GM12873 (cell line): ENCODE measurements around the gene TRAIP.

Experiments
- TF ChIP-seq, protein P1 (sequence below): IDR thresholded peaks from 2 replicates; pipeline ENCODE4 v1.5.1; 2012; ENCODE audit warnings: low read depth, mild to moderate bottlenecking, moderate library complexity, low read length, control low read depth; ENCODE audit not compliant: insufficient read depth; ENCODE audit errors: missing control alignments

TRAIP gene

GRCh38 chr3:49899815-49900214 is 43.5 kb upstream of the TRAIP start:
- TF ChIP-seq, protein P1, sequence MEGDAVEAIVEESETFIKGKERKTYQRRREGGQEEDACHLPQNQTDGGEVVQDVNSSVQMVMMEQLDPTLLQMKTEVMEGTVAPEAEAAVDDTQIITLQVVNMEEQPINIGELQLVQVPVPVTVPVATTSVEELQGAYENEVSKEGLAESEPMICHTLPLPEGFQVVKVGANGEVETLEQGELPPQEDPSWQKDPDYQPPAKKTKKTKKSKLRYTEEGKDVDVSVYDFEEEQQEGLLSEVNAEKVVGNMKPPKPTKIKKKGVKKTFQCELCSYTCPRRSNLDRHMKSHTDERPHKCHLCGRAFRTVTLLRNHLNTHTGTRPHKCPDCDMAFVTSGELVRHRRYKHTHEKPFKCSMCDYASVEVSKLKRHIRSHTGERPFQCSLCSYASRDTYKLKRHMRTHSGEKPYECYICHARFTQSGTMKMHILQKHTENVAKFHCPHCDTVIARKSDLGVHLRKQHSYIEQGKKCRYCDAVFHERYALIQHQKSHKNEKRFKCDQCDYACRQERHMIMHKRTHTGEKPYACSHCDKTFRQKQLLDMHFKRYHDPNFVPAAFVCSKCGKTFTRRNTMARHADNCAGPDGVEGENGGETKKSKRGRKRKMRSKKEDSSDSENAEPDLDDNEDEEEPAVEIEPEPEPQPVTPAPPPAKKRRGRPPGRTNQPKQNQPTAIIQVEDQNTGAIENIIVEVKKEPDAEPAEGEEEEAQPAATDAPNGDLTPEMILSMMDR = peak; percentile 56

DNA sequence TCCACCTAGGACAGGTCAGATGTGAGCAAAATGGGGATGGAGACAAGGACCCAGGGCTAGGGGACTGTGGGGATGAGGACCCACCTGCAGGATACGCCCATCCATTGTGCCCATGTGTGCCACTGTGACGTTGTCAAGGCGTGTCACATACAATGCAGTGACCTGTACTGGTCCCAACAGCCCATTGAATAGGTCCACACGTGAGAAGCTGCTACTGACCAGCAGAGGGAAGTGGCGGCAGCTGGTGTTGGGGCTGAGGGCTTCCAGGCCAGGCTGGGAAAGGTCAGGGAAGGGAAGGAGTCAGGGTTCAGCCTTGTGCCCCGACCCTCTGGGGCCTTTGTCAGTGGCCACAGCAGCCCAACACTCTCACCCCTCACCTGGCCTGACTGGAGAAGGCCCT is 42.6 kb upstream of the TRAIP start:
- TF ChIP-seq, protein P1 = no peak

DNA sequence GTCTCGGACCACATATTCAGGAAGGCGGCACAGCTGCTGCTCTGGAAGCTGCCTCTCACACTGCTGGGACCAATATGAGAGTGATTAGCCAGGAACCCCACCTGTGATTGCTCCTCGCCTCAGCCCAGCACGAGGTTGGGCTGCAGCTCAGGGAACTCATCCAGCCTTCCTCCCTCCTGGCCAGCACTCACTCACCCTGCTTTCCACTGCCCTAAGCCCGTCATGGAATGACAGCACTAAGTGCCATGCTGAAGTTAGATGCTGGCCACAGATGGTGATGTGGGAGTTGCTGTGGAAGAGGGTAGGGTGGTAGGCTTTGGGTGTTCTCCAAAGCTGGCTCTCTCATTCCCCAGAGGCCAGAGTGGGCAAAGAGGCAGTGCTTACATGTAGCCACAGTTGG is 40.0 kb upstream of the TRAIP start:
- TF ChIP-seq, protein P1 = no peak

GRCh38 chr3:49895791-49896190 is 39.4 kb upstream of the TRAIP start:
- TF ChIP-seq, protein P1 = no peak

DNA sequence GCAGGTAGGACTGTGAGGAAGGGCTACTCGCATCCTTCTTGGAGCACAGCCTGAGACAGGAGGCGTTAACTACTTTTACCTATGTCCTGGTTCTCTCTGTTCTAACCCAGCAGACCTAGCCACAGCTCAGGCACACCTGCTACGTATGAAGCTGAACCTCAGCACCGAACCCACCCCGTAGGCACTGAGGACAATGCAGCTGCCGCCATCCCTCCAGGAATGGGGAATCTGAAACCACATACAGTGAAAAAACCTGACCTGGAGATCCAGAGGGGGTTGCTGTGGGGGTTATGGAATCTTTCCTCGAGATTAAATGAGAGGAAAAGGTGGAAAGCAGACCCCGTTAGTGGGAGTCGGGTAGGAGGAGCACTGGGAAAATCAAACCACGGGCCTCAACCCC is 32.9 kb upstream of the TRAIP start:
- TF ChIP-seq, protein P1 = no peak

DNA sequence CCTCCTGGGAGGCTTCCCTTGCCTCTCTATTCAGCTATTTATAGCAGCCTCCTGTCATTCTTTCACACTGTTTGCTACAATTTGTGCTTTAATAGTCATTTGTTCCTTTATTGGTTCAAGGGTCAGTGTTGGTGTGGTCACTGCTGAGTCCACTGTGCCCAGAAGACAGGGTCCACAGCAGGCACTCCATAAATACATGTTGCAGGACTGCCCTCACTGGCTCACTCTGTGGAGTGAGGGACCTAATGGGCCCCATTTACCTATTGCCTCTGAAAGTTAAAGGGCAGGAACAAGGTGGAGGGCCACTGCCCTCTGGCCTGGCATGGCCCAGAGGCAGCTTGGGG is 30.5 kb upstream of the TRAIP start:
- TF ChIP-seq, protein P1 = no peak

- TF ChIP-seq, protein P1 = no peak
Measured at GRCh38 chr3:49883998-49884397, 27.6 kb upstream of the TRAIP start.
